Gastrocnemius medialis (tissue), 4 donors: ENCODE measurements around the gene SLC1A3. TPM values are rescaled to one million over a fixed set of nuclear protein-coding genes. Genes with fewer than 3 reads are reported as not detected.
"Not testable (repeated sequence)": the region's sequence is repeated elsewhere in the genome, so short reads cannot be mapped to it uniquely, and the experiment has no call there.

Source experiments
- ATAC-seq, 2 donors: fragments of 150-250 bp; one replicate each; pipeline ENCODE4 v1.9.1; 2016
- DNase-seq, 2 donors: peaks; one replicate each; pipeline ENCODE4 v3.0.0-alpha.2; 2019
- H3K27ac ChIP-seq, 4 donors: fragments of 200-600 bp; sonication (generic); 1 replicate in 1 of 4; 2 replicates in 3 of 4; pipeline ENCODE4 v1.5.1; 2016 to 2018; ENCODE audit warnings: mild to moderate bottlenecking in 2 of 4, moderate library complexity in 1 of 4
- H3K27me3 ChIP-seq, 3 donors: fragments of 200-600 bp; sonication (generic) in 2 of 3; 1 replicate in 1 of 3; 2 replicates in 2 of 3; pipeline versions ENCODE4 v1.5.1 to v1.6.0; 2016 to 2019; ENCODE audit warnings: mild to moderate bottlenecking in 1 of 3, moderate library complexity in 1 of 3
- H3K36me3 ChIP-seq, 2 donors: fragments of 200-600 bp; sonication (generic) in 1 of 2; one replicate each; pipeline ENCODE4 v1.5.1; 2017 to 2018
- H3K4me1 ChIP-seq, 2 donors: fragments of 200-600 bp; sonication (generic) in 1 of 2; one replicate each; pipeline ENCODE4 v1.5.1; 2016 to 2017; ENCODE audit warnings: mild to moderate bottlenecking in 2 of 2
- H3K4me3 ChIP-seq, 4 donors: fragments of 200-600 bp; sonication (generic) in 3 of 4; 1 replicate in 1 of 4; 2 replicates in 3 of 4; pipeline ENCODE4 v1.5.1; 2016 to 2019; ENCODE audit warnings: mild to moderate bottlenecking in 2 of 4
- H3K9me3 ChIP-seq, 3 donors: fragments of 200-600 bp; sonication (generic) in 2 of 3; 1 replicate in 1 of 3; 2 replicates in 2 of 3; pipeline ENCODE4 v1.5.1; 2016 to 2019
- POLR2A ChIP-seq, 2 donors: fragments of 450-650 bp; IDR thresholded peaks; one replicate each; pipeline ENCODE4 v1.6.1; 2017; ENCODE audit warnings: antibody characterized with exemption in 2 of 2, mild to moderate bottlenecking in 2 of 2, moderate library complexity in 2 of 2
- in situ Hi-C, 4 donors: fragments of 200-750 bp; cut with MboI; loops; one replicate each; pipeline versions ENCODE4 v1.15.0 to v1.8.0; 2017; ENCODE audit warnings: low sequenced_read_pairs in 4 of 4
- intact Hi-C: fragments of 100-400 bp; cut with DNase I; formaldehyde crosslinking; loops from one replicate; pipeline ENCODE4 v1.15.1; 2023; ENCODE audit warnings: low total_unique reads
- total RNA-seq, 4 donors: library from RNA; depleted of rRNA; stranded (reverse); fragments of >200 nt; gene quantifications; one replicate each; pipeline versions ENCODE4 v1.1.0 to v1.2.3, GENCODE V29; 2016
- TF ChIP-seq, protein P1 (sequence below), 5 experiments: fragments of 450-650 bp in 3 of 5; fragments of 200-600 bp in 2 of 5; sonication (generic) in 2 of 5; IDR thresholded peaks in 4 of 5; conservative IDR thresholded peaks in 1 of 5; 1 replicate in 4 of 5; 2 replicates in 1 of 5; pipeline ENCODE4 v1.5.1; 2016 to 2019; ENCODE audit warnings: antibody characterized with exemption in 5 of 5, mild to moderate bottlenecking in 3 of 5, moderate library complexity in 3 of 5

SLC1A3 gene
- total RNA-seq, 4 donors from 2014 or later, result 5.3 to 69.4 (median 17.4) TPM

DNA sequence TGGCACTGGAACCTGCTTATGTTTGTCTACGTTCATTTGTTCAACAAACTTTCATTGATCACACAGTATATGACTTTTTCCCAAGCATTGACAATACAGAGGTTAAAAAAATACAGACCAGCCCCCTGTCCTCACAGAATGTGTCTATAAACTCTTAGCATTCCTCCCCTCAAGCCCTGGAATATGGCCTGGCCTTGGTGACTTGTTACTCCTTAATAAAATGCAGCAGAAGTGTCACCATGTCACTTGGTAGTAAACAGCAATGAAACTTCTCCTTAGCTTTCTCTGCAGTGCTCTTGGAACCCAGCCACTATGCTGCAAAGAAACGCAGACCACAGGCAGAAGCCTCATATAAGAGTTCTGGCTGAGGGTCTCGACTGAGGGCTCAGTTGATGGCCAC lies 19.1 kb upstream of the SLC1A3 start:
- H3K36me3 ChIP-seq, result no peaks in the 10 kb centered on the region
- no peaks in the 10 kb centered on the region for H3K9me3 ChIP-seq
- intact Hi-C loops (no loop called here), in situ Hi-C loops (no loop called here)
- H3K27me3 ChIP-seq, result no peaks in the 10 kb centered on the region
- no peak for TF ChIP-seq POLR2A (IDR thresholded peaks at IDR 0.05)
- TF ChIP-seq, protein P1, sequence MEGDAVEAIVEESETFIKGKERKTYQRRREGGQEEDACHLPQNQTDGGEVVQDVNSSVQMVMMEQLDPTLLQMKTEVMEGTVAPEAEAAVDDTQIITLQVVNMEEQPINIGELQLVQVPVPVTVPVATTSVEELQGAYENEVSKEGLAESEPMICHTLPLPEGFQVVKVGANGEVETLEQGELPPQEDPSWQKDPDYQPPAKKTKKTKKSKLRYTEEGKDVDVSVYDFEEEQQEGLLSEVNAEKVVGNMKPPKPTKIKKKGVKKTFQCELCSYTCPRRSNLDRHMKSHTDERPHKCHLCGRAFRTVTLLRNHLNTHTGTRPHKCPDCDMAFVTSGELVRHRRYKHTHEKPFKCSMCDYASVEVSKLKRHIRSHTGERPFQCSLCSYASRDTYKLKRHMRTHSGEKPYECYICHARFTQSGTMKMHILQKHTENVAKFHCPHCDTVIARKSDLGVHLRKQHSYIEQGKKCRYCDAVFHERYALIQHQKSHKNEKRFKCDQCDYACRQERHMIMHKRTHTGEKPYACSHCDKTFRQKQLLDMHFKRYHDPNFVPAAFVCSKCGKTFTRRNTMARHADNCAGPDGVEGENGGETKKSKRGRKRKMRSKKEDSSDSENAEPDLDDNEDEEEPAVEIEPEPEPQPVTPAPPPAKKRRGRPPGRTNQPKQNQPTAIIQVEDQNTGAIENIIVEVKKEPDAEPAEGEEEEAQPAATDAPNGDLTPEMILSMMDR (IDR thresholded peaks at IDR 0.05 in 4 of 5, conservative IDR thresholded peaks at IDR 0.05 in 1 of 5), result no peak
- ATAC-seq (no peak), DNase-seq (no peak)
- no peak overlapping the region for H3K4me3 ChIP-seq
- H3K27ac ChIP-seq, result no peak overlapping the region
- H3K4me1 ChIP-seq, result no peaks in the 10 kb centered on the region

DNA sequence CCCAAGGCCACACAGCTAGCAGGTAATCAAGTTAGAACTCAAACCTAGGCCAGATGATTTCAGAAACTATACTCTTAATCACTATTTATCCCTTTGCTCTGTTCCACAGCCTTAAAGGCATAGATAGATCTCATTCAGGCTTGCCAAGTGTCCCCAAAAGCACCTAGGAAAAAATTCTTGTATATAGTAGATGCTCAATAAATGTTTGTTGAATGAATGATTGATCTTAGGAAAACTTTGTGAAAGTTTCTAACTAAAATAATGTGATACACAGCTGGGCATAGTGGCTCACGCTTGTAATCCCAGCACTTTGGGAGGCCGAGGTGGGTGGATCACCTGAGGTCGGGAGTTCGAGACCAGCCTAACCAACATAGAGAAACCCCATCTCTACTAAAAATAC lies 16.7 kb upstream of the SLC1A3 start:
- H3K27ac ChIP-seq, H3K4me1 ChIP-seq, H3K9me3 ChIP-seq, DNase-seq, H3K36me3 ChIP-seq, H3K27me3 ChIP-seq, H3K4me3 ChIP-seq, ATAC-seq, in situ Hi-C loops, intact Hi-C loops: not testable (repeated sequence)

DNA sequence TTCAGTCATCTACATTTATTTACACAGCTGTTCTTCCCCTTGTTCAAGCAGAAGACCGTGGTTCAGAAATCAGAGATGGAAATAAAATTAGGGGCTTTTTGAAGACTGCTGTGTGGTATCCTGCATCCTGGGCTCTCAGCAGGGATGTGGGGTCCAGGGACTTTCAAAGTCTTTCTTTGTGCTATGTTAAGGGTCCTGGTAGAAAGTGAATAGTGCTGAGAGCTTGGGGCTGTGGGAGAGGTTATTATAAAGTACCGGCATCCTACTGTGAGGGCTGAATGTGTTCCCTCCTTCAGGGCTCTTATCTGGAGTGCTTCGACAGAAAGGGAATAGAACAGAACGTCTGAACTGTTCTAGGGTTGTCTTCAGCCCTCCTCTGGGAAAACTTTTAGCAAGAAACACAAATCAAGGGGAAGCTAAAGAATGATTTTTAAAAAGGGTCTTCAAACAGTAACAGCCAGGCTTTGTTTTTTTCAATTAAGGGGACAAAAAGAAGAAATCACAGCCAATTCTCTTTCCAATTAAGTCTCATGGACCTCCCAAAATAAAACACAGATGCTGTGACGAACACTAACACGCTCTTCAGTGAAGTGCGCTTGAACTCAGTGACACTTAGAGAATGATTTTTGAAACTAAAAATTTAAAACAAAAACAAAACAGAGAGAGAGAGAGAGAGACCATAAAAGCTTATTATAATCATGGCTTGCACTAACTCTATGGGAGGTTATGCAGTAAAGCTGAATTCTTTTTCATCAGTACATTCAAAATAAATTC lies 15.7 kb upstream of the SLC1A3 start:
- no peak overlapping the region for H3K27ac ChIP-seq
- ATAC-seq, result no peak
- no peaks in the 10 kb centered on the region for H3K27me3 ChIP-seq
- DNase-seq, result no peak
- no peaks in the 10 kb centered on the region for H3K36me3 ChIP-seq
- TF ChIP-seq POLR2A (IDR thresholded peaks at IDR 0.05), result no peak
- TF ChIP-seq, protein P1 (IDR thresholded peaks at IDR 0.05 in 4 of 5, conservative IDR thresholded peaks at IDR 0.05 in 1 of 5), result no peak
- H3K4me1 ChIP-seq, result no peaks in the 10 kb centered on the region
- no peak overlapping the region for H3K4me3 ChIP-seq
- in situ Hi-C loops (no loop called here), intact Hi-C loops (no loop called here)
- no peaks in the 10 kb centered on the region for H3K9me3 ChIP-seq

DNA sequence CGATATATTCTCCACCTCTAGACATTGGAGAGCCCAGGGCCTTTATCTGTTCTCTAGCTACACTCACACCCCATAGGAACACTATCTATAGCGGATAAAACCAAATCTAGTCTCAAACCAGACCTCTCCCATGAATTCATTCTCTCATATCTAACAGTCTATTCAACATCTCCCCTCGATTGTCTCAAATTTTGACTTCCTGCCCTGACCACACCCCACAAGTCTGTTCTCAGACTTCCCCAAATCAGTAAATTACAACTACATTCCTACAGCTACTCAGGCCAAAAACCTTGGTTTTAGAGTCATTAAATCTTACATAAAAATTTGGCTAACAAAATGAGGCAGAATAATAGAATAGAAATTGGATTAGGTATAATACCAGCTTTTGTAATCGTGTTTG lies 12.5 kb upstream of the SLC1A3 start:
- H3K27me3 ChIP-seq, result no peaks in the 10 kb centered on the region
- no peak for TF ChIP-seq POLR2A (IDR thresholded peaks at IDR 0.05)
- TF ChIP-seq, protein P1 (IDR thresholded peaks at IDR 0.05 in 4 of 5, conservative IDR thresholded peaks at IDR 0.05 in 1 of 5), result no peak
- no peak overlapping the region for H3K27ac ChIP-seq
- ATAC-seq (no peak), DNase-seq (no peak)
- H3K4me1 ChIP-seq, result no peaks in the 10 kb centered on the region
- in situ Hi-C loops (no loop called here), intact Hi-C loops (no loop called here)
- H3K36me3 ChIP-seq, result no peaks in the 10 kb centered on the region
- H3K9me3 ChIP-seq, result no peaks in the 10 kb centered on the region
- no peak overlapping the region for H3K4me3 ChIP-seq

DNA sequence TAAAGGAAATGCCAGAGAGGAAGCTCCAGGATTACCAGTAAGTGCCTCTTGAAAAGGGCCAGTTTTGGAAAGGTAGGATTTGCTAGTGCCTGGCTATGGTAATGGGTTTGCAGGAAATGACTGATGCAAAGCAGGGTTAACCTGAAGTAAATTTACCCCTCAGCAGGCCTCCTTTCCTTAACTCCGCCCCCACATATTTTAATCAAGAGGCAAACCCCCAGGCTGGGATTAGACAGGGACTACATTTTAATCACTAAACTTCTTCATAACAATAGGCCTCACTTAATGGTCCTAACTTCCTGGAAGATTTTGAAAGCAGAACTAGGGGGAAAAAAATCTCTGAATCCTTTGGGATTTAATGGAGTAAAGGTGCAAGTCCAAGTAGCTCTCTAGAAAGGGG lies 10.2 kb upstream of the SLC1A3 start:
- in situ Hi-C loops, result no loop called here
- Histone ChIP-seq H3K27me3 (no peaks in the 10 kb centered on the region), H3K27ac (no peak overlapping the region), H3K4me3 (no peak overlapping the region), H3K9me3 (no peaks in the 10 kb centered on the region), H3K4me1 (no peaks in the 10 kb centered on the region), H3K36me3 (no peaks in the 10 kb centered on the region)
- intact Hi-C loops, result no loop called here
- ATAC-seq (no peak), DNase-seq (no peak)
- no peak for TF ChIP-seq POLR2A (IDR thresholded peaks at IDR 0.05)
- TF ChIP-seq, protein P1 (IDR thresholded peaks at IDR 0.05 in 4 of 5, conservative IDR thresholded peaks at IDR 0.05 in 1 of 5), result no peak
